Placental epithelial cell (primary cell): ENCODE results near the gene MDC1. TPM values are rescaled to one million over a fixed set of nuclear protein-coding genes. Genes with fewer than 3 reads are reported as not detected.

Experiments used
- small RNA-seq: library from RNA; depleted of rRNA; stranded (forward); fragments of <200 nt; gene quantifications from one replicate; pipeline ENCODE3, GENCODE V24; 2012
- total RNA-seq: library from RNA; depleted of rRNA; stranded (reverse); fragments of >200 nt; gene quantifications from 2 replicates; pipeline ENCODE4 v1.2.3, GENCODE V29; 2012

Gene MDC1
- 6.7 and 7.9 TPM in 2 replicates for total RNA-seq

GRCh38 chr6:30717129-30717844 is at the start of gene MDC1:
MDC1 (minus strand) TSS chr6:30717281; CDS start chr6:30715175, 2,106 bp downstream.

GRCh38 chr6:30744054-30744805 is 27.1 kb upstream of the MDC1 start, which contains the start of gene IER3:
IER3 (minus strand) TSS chr6:30744547; CDS start chr6:30744518, 29 bp downstream.

GRCh38 chr6:30742316-30743098 is 25.4 kb upstream of the MDC1 start, which contains the start of gene FLOT1:
FLOT1 (minus strand) TSS chr6:30742687; CDS start chr6:30742189, 498 bp downstream.

DNA sequence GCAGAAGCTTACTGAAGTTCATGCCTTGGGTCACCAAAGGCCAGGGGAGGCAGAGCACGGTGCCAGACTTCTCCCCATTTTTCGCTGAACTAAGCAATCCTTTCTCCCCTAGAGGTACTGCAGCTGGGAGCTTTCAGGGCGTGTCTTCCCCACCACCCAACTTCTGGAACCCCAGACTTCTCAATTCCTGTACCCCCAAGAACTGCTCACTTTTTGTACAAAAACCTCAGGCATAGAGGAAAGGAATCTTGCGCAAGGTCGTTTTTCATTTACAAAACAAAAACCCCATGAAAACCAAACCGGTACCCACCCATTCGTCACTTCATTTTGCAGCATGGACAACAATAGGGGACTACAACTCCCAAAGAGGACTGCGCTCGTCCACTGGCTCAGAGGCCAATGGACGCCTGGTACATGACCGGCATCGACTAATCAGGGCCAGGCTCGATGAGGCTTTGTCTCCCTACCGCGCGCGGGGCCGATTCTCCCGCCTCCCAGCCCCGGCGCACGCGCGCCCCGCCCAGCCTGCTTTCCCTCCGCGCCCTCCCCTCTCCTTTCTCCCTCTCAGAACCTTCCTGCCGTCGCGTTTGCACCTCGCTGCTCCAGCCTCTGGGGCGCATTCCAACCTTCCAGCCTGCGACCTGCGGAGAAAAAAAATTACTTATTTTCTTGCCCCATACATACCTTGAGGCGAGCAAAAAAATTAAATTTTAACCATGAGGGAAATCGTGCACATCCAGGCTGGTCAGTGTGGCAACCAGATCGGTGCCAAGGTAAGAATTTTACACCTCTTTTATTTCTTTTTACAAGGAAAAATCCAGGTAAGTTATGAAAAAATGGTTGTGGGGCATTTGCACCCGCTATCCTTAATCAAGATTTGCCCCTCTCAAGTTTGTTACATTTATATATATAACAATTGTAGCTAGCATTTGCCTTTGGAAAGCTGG is 3.0 kb upstream of the MDC1 start, which contains the start of gene TUBB:
TSS of gene TUBB (plus strand) at position 562 of the 947 bp plus-strand sequence. CDS start at position 717, 155 bp downstream.

GRCh38 chr6:30690403-30691207 is 26.5 kb downstream of the MDC1 start, which contains the start of gene NRM:
NRM (minus strand) TSS chr6:30690984; CDS start chr6:30690974, 10 bp downstream.

GRCh38 chr6:30686009-30686907 is 30.8 kb downstream of the MDC1 start, which contains the start of gene PPP1R18:
PPP1R18 (minus strand) TSS chr6:30686645; CDS start chr6:30686018, 627 bp downstream.

DNA sequence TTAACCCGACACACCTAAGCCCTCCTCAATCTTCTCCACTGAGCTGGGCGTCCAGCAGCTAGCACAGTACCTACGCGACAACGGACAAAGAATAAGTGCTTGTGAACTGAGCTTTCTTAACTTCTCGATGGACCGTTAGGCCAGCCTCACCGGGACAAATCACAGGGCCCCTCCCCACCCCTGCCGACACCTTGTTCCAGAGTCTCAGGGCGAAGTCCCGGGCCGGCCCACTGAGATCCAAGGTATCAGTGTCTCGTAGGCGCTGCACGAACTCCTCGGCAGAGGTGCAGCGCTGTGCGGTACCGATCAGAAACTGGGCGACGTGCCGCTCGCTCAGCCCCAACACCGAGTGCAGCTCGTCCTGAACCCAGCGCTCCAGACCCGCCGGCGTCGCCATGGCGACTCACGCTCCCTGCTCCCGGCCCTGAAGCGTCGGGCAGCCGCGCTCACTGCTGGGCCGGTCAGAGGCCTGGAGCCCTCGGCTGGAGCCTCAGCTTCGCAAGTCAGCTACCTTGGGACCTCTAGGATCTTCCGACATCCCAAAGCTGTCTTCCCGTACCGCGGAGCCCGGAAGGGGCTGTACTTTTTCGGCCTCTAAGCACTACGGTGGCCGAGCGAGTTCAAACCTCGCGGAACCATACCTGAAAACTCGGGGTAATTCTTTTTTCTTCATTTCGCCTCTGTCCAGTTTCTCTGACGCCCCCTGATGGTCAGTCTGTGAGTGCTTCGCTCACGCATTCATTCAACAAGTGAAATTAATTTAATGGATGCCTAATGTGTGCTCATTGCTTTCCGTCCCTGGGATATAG is 44.4 kb downstream of the MDC1 start, which contains the start of gene DHX16:
TSS of gene DHX16 (minus strand) at position 562 of the 809 bp plus-strand sequence. CDS start at position 397, 165 bp downstream.

Small RNA genes within 50 kb of the gene (small RNA-seq; reads per million reads assigned to genes)
- gene RF00019 (not detected), gene RN7SL353P (not detected)

Other genes starting within 250 kb of the MDC1 start
- 104 and 261 TPM in 2 replicates for gene HLA-E, start 227.8 kb downstream of the MDC1 start, total RNA-seq
- 59.3 and 84.8 TPM in 2 replicates for gene GNL1, start 160.8 kb downstream of the MDC1 start, total RNA-seq
- 6.1 and 10.6 TPM in 2 replicates for gene PRR3, start 160.0 kb downstream of the MDC1 start, total RNA-seq
- gene ABCF1, start 145.8 kb downstream of the MDC1 start, total RNA-seq: 45.9 and 46.0 TPM in 2 replicates
- gene PPP1R10, start 100.0 kb downstream of the MDC1 start, total RNA-seq: 36.0 and 55.4 TPM in 2 replicates
- gene MRPS18B, start 99.4 kb downstream of the MDC1 start, total RNA-seq: 70.3 and 74.9 TPM in 2 replicates
- 6.7 and 11.8 TPM in 2 replicates for gene ATAT1, start 90.4 kb downstream of the MDC1 start, total RNA-seq
- 3.1 and 4.3 TPM in 2 replicates for gene C6orf136, start 70.1 kb downstream of the MDC1 start, total RNA-seq
- 28.3 and 30.8 TPM in 2 replicates for gene DHX16, start 44.3 kb downstream of the MDC1 start, total RNA-seq
- 31.4 and 43.8 TPM in 2 replicates for gene PPP1R18, start 30.6 kb downstream of the MDC1 start, total RNA-seq
- gene NRM, start 26.3 kb downstream of the MDC1 start, total RNA-seq: 9.0 and 9.2 TPM in 2 replicates
- 423 and 1,233 TPM in 2 replicates for gene TUBB, start 3.1 kb upstream of the MDC1 start, total RNA-seq
- gene FLOT1, start 25.4 kb upstream of the MDC1 start, total RNA-seq: 56.4 and 87.2 TPM in 2 replicates
- gene IER3, start 27.3 kb upstream of the MDC1 start, total RNA-seq: 46.3 and 236 TPM in 2 replicates
- 74.2 and 95.0 TPM in 2 replicates for gene DDR1, start 167.2 kb upstream of the MDC1 start, total RNA-seq
- gene GTF2H4, start 190.9 kb upstream of the MDC1 start, total RNA-seq: 18.8 and 27.2 TPM in 2 replicates
- gene VARS2, start 197.0 kb upstream of the MDC1 start, total RNA-seq: 18.8 and 22.1 TPM in 2 replicates
- gene SFTA2, start 214.9 kb upstream of the MDC1 start, total RNA-seq: 0.39 and 0.87 TPM in 2 replicates
- gene MUCL3, start 223.7 kb upstream of the MDC1 start, total RNA-seq: not detected in 2 replicates